ENCODE measurements around the gene BORCS8.

Gene BORCS8

GRCh38 chr19:19213426-19214158 is 21.6 kb upstream of the BORCS8 start:
- no peak for DNase-seq

GRCh38 chr19:19212916-19213315 is 21.0 kb upstream of the BORCS8 start:
- DNase-seq = no peak

- DNase-seq = no peak
Observed at GRCh38 chr19:19211499-19212420, 19.8 kb upstream of the BORCS8 start, which contains the start of gene NCAN. NCAN (plus strand) TSS chr19:19211958; CDS start chr19:19216954, 4,996 bp downstream.

- DNase-seq = no peak
Observed at GRCh38 chr19:19209372-19209771, 17.4 kb upstream of the BORCS8 start.

GRCh38 chr19:19207637-19208572 is 16.0 kb upstream of the BORCS8 start:
- no peak for DNase-seq

GRCh38 chr19:19206938-19207337 is 15.0 kb upstream of the BORCS8 start:
- DNase-seq = no peak

- DNase-seq = no peak
Observed at GRCh38 chr19:19205416-19206410, 13.8 kb upstream of the BORCS8 start.

GRCh38 chr19:19204181-19204580 is 12.2 kb upstream of the BORCS8 start:
- DNase-seq = no peak

GRCh38 chr19:19203012-19203856 is 11.3 kb upstream of the BORCS8 start, which contains the start of gene NR2C2AP:
NR2C2AP (minus strand) TSS chr19:19203414; CDS start chr19:19203060, 354 bp downstream.
- peak; percentile 94 for DNase-seq

GRCh38 chr19:19202707-19203011 is 10.7 kb upstream of the BORCS8 start:
- DNase-seq = no peak

GRCh38 chr19:19201697-19202630 is 10.0 kb upstream of the BORCS8 start:
- DNase-seq = no peak

- no peak for DNase-seq
Observed at GRCh38 chr19:19193926-19194325, 2.0 kb upstream of the BORCS8 start.

GRCh38 chr19:19192910-19193423 is 1.0 kb upstream of the BORCS8 start:
- DNase-seq = no peak

- no peak for DNase-seq
Observed at GRCh38 chr19:19191768-19192077, 229 bp downstream of the BORCS8 start.

- no peak for DNase-seq
Observed at GRCh38 chr19:19186742-19187141, 5.2 kb downstream of the BORCS8 start.

- DNase-seq = peak; percentile 55
Observed at GRCh38 chr19:19185853-19186740, 5.9 kb downstream of the BORCS8 start.

GRCh38 chr19:19181488-19181998 is 10.4 kb downstream of the BORCS8 start:
- DNase-seq = no peak

All from EL (cell line).